A549 (cell line): ENCODE measurements around the gene TXNDC9. TPM values are rescaled to one million over a fixed set of nuclear protein-coding genes. Genes with fewer than 3 reads are reported as not detected.
"Not testable (repeated sequence)": the region's sequence is repeated elsewhere in the genome, so short reads cannot be mapped to it uniquely, and the experiment has no call there.

Experiments
- ATAC-seq, 2 experiments: fragments of 200-7000 bp in 1 of 2; fragments of >200 bp in 1 of 2; cut with Nextera tagmentation in 1 of 2; cut with Tn5 transposase in 1 of 2; 3 replicates each; pipeline versions ENCODE4 v1.8.0 to v1.9.1; 2018 to 2020; ENCODE audit warnings: mild to moderate bottlenecking in 1 of 2, moderate library complexity in 1 of 2
- CTCF ChIA-PET: fragments of 300-600 bp; sonication (Branson Sonifier 250); formaldehyde crosslinking; extraction: SDS; loops from one replicate; lab custom pipeline; 2021; ENCODE audit warnings: antibody characterized with exemption, inconsistent platforms; lab: Yijun Ruan, JAX
- POLR2A ChIA-PET: fragments of 350-600 bp; formaldehyde crosslinking; extraction: SDS; loops from one replicate; lab custom pipeline; 2021; ENCODE audit warnings: antibody characterized with exemption, inconsistent platforms; lab: Yijun Ruan, JAX
- DNase-seq, 2 experiments: peaks; one replicate each; pipeline versions ENCODE4 v3.0.0 to v3.0.0-alpha.2; 2011 to 2016; ENCODE audit warnings: low read depth in 1 of 2, low spot score in 1 of 2
- FAIRE-seq: peaks from 2 replicates; lab custom pipeline; 2011; peaks lifted over from hg19 to GRCh38; lab: Jason Lieb, UNC
- H3K27ac ChIP-seq, 2 experiments: fragments of >200 bp; sonication (Bioruptor Twin); formaldehyde crosslinking; 3 replicates each; pipeline ENCODE4 v1.5.1; 2016 to 2017
- H3K4me1 ChIP-seq: fragments of >200 bp; sonication (Bioruptor Twin); formaldehyde crosslinking; 3 replicates; pipeline ENCODE4 v1.6.1; 2016
- H3K4me2 ChIP-seq: fragments of >200 bp; sonication (Bioruptor Twin); formaldehyde crosslinking; 3 replicates; pipeline ENCODE4 v1.6.1; 2016
- H3K4me3 ChIP-seq: fragments of >200 bp; sonication (Bioruptor Twin); formaldehyde crosslinking; 3 replicates; pipeline ENCODE4 v1.5.1; 2016
- H3K9me3 ChIP-seq: fragments of >200 bp; sonication (Bioruptor Twin); formaldehyde crosslinking; 3 replicates; pipeline ENCODE4 v1.6.1; 2016
- EP300 ChIP-seq, 2 experiments: fragments of >200 bp; sonication (Bioruptor Twin); formaldehyde crosslinking; IDR thresholded peaks; 2 replicates in 1 of 2; 3 replicates in 1 of 2; pipeline ENCODE4 v1.6.1; 2016 to 2017
- FOSL2 ChIP-seq, 2 experiments: fragments of 450-650 bp in 1 of 2; fragments of >200 bp in 1 of 2; sonication (Bioruptor Twin) in 1 of 2; formaldehyde crosslinking; IDR thresholded peaks; 2 replicates each; pipeline versions ENCODE4 v1.5.0 to v1.6.1; 2016 to 2020; ENCODE audit warnings: mild to moderate bottlenecking in 1 of 2, moderate library complexity in 1 of 2
- HDAC2 ChIP-seq: fragments of 200-600 bp; sonication (generic); IDR thresholded peaks from 2 replicates; pipeline ENCODE4 v1.6.1; 2016
- HEYL ChIP-seq: fragments of 250-450 bp; sonication (Bioruptor Pico); IDR thresholded peaks from 2 replicates; pipeline ENCODE4 v1.8.0; 2021; ENCODE audit warnings: mild to moderate bottlenecking, moderate library complexity
- JUN ChIP-seq, 2 experiments: fragments of >200 bp; sonication (Bioruptor Twin); formaldehyde crosslinking; IDR thresholded peaks; 2 replicates in 1 of 2; 3 replicates in 1 of 2; pipeline ENCODE4 v1.6.1; 2016 to 2017
- KDM5A ChIP-seq: fragments of 200-600 bp; sonication (generic); IDR thresholded peaks from 2 replicates; pipeline ENCODE4 v1.6.1; 2016; ENCODE audit warnings: antibody characterized with exemption, mild to moderate bottlenecking
- MAZ ChIP-seq: fragments of 150-350 bp; IDR thresholded peaks from 2 replicates; pipeline ENCODE4 v1.6.1; 2014; ENCODE audit warnings: antibody characterized with exemption, low read depth, low read length, borderline replicate concordance
- NR3C1 ChIP-seq: fragments of >200 bp; sonication (Bioruptor Twin); formaldehyde crosslinking; IDR thresholded peaks from 3 replicates; pipeline ENCODE4 v1.6.1; 2017
- PHF8 ChIP-seq: fragments of 200-600 bp; sonication (generic); IDR thresholded peaks from 2 replicates; pipeline ENCODE4 v1.6.1; 2016; ENCODE audit warnings: low read depth, mild to moderate bottlenecking, antibody characterized with exemption, moderate library complexity, borderline replicate concordance
- POLR2A ChIP-seq: IDR thresholded peaks from 2 replicates; pipeline ENCODE4 v1.6.1; 2012; ENCODE audit warnings: mild to moderate bottlenecking, low read length
- POLR2AphosphoS2 ChIP-seq: conservative IDR thresholded peaks from 2 replicates; pipeline ENCODE4 v1.6.1; 2012; ENCODE audit warnings: low read length, improper control_type of control experiment, inconsistent platforms
- RFX5 ChIP-seq: fragments of 450-650 bp; IDR thresholded peaks from 2 replicates; pipeline ENCODE4 v1.7.1; 2014; ENCODE audit warnings: antibody characterized with exemption, mild to moderate bottlenecking, moderate library complexity
- RNF2 ChIP-seq: fragments of 200-600 bp; sonication (generic); IDR thresholded peaks from 2 replicates; pipeline ENCODE4 v1.6.1; 2016; ENCODE audit warnings: low read depth, mild to moderate bottlenecking, antibody characterized with exemption, moderate library complexity, borderline replicate concordance
- WGBS: methylation state at CpG from one replicate; pipeline ENCODE4 v1.1.6; 2017; ENCODE audit errors: missing lambda C conversion rate; 5-methylcytosine and 5-hydroxymethylcytosine counted together
- polyA plus RNA-seq, 4 experiments: library from polyadenylated mRNA; depleted of rRNA in 3 of 4; stranded (reverse); fragments of >200 nt; fragmentation: RNase III in 1 of 4; extraction: RNeasy Plus Mini Kit Qiagen cat#74134 plus additional on column Dnase treatment in 1 of 4; gene quantifications; 2 replicates in 3 of 4; 3 replicates in 1 of 4; pipeline ENCODE4 v1.2.3, GENCODE V29; 2011 to 2017
- TF ChIP-seq, protein P1 (sequence below): fragments of >200 bp; sonication (Bioruptor Twin); formaldehyde crosslinking; IDR thresholded peaks from 3 replicates; pipeline ENCODE4 v1.5.1; 2016
- TF ChIP-seq, protein P2 (sequence below): fragments of 450-650 bp; IDR thresholded peaks from 2 replicates; pipeline ENCODE4 v1.6.1; 2014; ENCODE audit warnings: antibody characterized with exemption
- TF ChIP-seq, protein P3 (sequence below): IDR thresholded peaks from 2 replicates; pipeline ENCODE4 v1.6.1; 2012
- TF ChIP-seq, protein P4 (sequence below): fragments of >200 bp; sonication (Bioruptor Twin); formaldehyde crosslinking; IDR thresholded peaks from 3 replicates; pipeline ENCODE4 v1.6.1; 2016

TXNDC9 gene
- polyA plus RNA-seq, 2 of the 4 experiments (the other 2 are of a cell fraction) = 36.7 to 65.6 TPM

DNA sequence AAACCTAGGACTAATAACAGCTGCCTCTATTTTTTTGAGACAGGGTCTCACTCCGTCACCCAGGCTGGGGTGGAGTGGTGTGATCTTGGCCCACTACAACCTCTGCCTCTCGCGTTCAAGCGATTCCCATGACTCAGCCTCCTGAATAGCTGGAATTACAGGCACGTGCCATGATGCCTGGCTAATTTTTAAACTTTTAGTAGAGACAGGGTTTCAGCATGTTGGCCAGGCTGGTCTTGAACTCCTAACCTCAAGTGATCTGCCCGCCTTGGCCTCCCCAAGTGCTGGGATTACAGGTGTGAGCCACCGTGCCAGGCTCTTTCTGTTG is 18.3 kb downstream of the TXNDC9 start:
- POLR2A ChIA-PET, H3K4me2 ChIP-seq, H3K9me3 ChIP-seq, H3K4me3 ChIP-seq, CTCF ChIA-PET, DNase-seq, ATAC-seq, H3K27ac ChIP-seq, H3K4me1 ChIP-seq, FAIRE-seq: not testable (repeated sequence)
- 93% methylated on average over 7 of the region's 7 CpGs for WGBS

DNA sequence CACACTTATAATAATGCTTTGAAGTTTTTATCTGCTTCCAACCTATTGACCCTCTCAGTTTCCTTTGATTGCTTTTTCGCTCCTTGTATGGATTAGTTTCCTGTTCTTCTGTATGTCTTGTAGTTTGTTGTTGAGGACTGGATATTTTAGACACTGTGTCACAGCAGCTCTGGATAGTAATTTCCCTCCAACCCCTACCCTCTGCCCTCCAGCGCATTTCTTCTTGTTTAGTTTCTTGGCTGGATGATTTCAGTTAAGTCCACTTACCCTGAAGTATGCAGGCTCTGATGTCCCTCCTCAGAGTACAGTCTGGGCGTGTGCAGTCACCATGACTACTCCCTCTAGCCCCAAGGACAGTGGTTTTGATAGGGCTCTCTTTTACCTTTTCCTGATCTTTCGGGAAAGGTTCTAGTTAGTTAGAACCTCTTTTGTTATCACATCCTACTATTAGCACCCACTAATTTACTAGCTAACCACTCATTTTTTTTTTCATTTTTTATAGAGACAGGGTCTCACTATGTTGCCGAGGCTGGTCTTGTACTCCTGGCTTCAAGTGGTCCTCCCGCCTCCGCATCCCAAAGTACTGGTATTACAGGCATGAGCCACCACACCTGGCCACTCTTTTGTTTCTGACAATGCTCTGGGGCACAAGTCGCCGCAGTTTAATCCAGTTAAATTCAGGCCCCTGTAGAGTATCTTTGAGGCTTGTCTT is 18.8 kb downstream of the TXNDC9 start:
- CTCF ChIA-PET = no interaction called here

DNA sequence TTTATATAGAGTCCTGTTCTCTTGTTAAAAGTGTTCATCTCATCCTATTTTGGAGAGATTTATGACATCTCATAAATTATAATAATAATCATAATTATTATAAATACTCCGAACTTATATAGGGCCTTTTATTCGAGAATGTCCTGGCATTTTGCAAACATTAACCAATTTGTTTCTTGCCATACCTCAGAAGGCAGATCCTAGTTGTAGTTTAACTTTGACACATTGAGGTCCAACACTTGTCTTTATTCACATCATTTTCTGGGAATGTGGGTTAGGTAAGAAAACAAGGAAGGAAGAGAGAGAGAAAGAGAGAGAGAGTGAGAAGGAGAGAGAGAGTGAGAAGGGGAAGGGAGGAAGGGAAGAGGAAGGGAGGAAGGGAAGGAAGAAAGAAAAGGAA is 35.0 kb downstream of the TXNDC9 start, which contains the start of gene LYG1:
Gene LYG1, minus strand, starts transcription at position 101 of the 400 bp plus-strand sequence. CDS start 5,527 bp downstream, outside the sequence.
- POLR2A ChIA-PET, H3K4me1 ChIP-seq, H3K4me3 ChIP-seq, H3K4me2 ChIP-seq, ATAC-seq, H3K9me3 ChIP-seq, DNase-seq, CTCF ChIA-PET, FAIRE-seq, H3K27ac ChIP-seq: not testable (repeated sequence)
- 78% methylated on average over 2 of the region's 2 CpGs for WGBS

More for the DNA sequence above, 18.8 kb downstream of the TXNDC9 start:
- no peak for DNase-seq
- WGBS = 86% methylated on average over 9 of the region's 9 CpGs
- TF ChIP-seq, protein P1, sequence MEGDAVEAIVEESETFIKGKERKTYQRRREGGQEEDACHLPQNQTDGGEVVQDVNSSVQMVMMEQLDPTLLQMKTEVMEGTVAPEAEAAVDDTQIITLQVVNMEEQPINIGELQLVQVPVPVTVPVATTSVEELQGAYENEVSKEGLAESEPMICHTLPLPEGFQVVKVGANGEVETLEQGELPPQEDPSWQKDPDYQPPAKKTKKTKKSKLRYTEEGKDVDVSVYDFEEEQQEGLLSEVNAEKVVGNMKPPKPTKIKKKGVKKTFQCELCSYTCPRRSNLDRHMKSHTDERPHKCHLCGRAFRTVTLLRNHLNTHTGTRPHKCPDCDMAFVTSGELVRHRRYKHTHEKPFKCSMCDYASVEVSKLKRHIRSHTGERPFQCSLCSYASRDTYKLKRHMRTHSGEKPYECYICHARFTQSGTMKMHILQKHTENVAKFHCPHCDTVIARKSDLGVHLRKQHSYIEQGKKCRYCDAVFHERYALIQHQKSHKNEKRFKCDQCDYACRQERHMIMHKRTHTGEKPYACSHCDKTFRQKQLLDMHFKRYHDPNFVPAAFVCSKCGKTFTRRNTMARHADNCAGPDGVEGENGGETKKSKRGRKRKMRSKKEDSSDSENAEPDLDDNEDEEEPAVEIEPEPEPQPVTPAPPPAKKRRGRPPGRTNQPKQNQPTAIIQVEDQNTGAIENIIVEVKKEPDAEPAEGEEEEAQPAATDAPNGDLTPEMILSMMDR = no peak
- TF ChIP-seq POLR2AphosphoS2 (no peak), HEYL (CRISPR knock-in tag) (no peak), MAZ (no peak), HDAC2 (no peak), NR3C1 (no peak), RFX5 (no peak), KDM5A (no peak), POLR2A (no peak), PHF8 (no peak), JUN (IDR thresholded peaks at IDR 0.05) (no peak), RNF2 (no peak), FOSL2 (IDR thresholded peaks at IDR 0.05) (no peak), FOSL2 (CRISPR knock-in tag; IDR thresholded peaks at IDR 0.05) (no peak), EP300 (IDR thresholded peaks at IDR 0.05) (no peak)
- TF ChIP-seq, protein P2, sequence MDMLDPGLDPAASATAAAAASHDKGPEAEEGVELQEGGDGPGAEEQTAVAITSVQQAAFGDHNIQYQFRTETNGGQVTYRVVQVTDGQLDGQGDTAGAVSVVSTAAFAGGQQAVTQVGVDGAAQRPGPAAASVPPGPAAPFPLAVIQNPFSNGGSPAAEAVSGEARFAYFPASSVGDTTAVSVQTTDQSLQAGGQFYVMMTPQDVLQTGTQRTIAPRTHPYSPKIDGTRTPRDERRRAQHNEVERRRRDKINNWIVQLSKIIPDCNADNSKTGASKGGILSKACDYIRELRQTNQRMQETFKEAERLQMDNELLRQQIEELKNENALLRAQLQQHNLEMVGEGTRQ = no peak
- TF ChIP-seq, protein P3, sequence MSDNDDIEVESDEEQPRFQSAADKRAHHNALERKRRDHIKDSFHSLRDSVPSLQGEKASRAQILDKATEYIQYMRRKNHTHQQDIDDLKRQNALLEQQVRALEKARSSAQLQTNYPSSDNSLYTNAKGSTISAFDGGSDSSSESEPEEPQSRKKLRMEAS = no peak
- TF ChIP-seq, protein P4, sequence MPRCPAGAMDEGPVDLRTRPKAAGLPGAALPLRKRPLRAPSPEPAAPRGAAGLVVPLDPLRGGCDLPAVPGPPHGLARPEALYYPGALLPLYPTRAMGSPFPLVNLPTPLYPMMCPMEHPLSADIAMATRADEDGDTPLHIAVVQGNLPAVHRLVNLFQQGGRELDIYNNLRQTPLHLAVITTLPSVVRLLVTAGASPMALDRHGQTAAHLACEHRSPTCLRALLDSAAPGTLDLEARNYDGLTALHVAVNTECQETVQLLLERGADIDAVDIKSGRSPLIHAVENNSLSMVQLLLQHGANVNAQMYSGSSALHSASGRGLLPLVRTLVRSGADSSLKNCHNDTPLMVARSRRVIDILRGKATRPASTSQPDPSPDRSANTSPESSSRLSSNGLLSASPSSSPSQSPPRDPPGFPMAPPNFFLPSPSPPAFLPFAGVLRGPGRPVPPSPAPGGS = no peak
- TF ChIP-seq, all 56 proteins: peak for 0
- Histone ChIP-seq H3K27ac (no peak overlapping the region), H3K4me3 (no peak overlapping the region), H3K4me1 (no peaks in the 10 kb centered on the region), H3K4me2 (no peak overlapping the region), H3K9me3 (no peaks in the 10 kb centered on the region)
- POLR2A ChIA-PET = no interaction called here
- FAIRE-seq (no peak), ATAC-seq (no peak)
